ENCODE data around the gene MGAT4B.

The MGAT4B gene

GRCh38 chr5:179777456-179777855 is 29.2 kb downstream of the MGAT4B start:
- Histone ChIP-seq H3K36me3 (ENCODE audit: control insufficient read depth, insufficient read depth, low read length) (peaks cover 67% of the 10 kb centered on the region), H3K4me3 (ENCODE audit: low read depth, low read length) (no peak overlapping the region), H3K9ac (ENCODE audit: low read depth, low read length) (no peak overlapping the region), H3K27me3 (ENCODE audit: control insufficient read depth, insufficient read depth, low read length) (no peaks in the 10 kb centered on the region), H3K27ac (ENCODE audit: low read depth, low read length) (no peak overlapping the region), H3K9me3 (ENCODE audit: control insufficient read depth, insufficient read depth, low read length) (no peaks in the 10 kb centered on the region), H3K4me1 (ENCODE audit: control insufficient read depth, insufficient read depth, low read length) (no peaks in the 10 kb centered on the region)

- Histone ChIP-seq H3K9ac (ENCODE audit: low read depth, low read length) (no peak overlapping the region), H3K4me1 (ENCODE audit: control insufficient read depth, insufficient read depth, low read length) (no peaks in the 10 kb centered on the region), H3K4me3 (ENCODE audit: low read depth, low read length) (no peak overlapping the region), H3K36me3 (ENCODE audit: control insufficient read depth, insufficient read depth, low read length) (peaks cover 77% of the 10 kb centered on the region), H3K27me3 (ENCODE audit: control insufficient read depth, insufficient read depth, low read length) (no peaks in the 10 kb centered on the region), H3K27ac (ENCODE audit: low read depth, low read length) (no peak overlapping the region), H3K9me3 (ENCODE audit: control insufficient read depth, insufficient read depth, low read length) (no peaks in the 10 kb centered on the region)
Measured at GRCh38 chr5:179776411-179776938, 30.2 kb downstream of the MGAT4B start.

GRCh38 chr5:179774442-179774841 is 32.2 kb downstream of the MGAT4B start:
- H3K9me3 ChIP-seq (ENCODE audit: control insufficient read depth, insufficient read depth, low read length) = no peaks in the 10 kb centered on the region
- peaks cover 87% of the 10 kb centered on the region for H3K36me3 ChIP-seq (ENCODE audit: control insufficient read depth, insufficient read depth, low read length)
- no peak overlapping the region for H3K4me3 ChIP-seq (ENCODE audit: low read depth, low read length)
- H3K27ac ChIP-seq (ENCODE audit: low read depth, low read length) = no peak overlapping the region
- H3K27me3 ChIP-seq (ENCODE audit: control insufficient read depth, insufficient read depth, low read length) = no peaks in the 10 kb centered on the region
- no peaks in the 10 kb centered on the region for H3K4me1 ChIP-seq (ENCODE audit: control insufficient read depth, insufficient read depth, low read length)
- no peak overlapping the region for H3K9ac ChIP-seq (ENCODE audit: low read depth, low read length)

GRCh38 chr5:179773686-179774040 is 33.0 kb downstream of the MGAT4B start:
- Histone ChIP-seq H3K4me1 (ENCODE audit: control insufficient read depth, insufficient read depth, low read length) (no peaks in the 10 kb centered on the region), H3K27ac (ENCODE audit: low read depth, low read length) (no peak overlapping the region), H3K36me3 (ENCODE audit: control insufficient read depth, insufficient read depth, low read length) (peaks cover 90% of the 10 kb centered on the region)

GRCh38 chr5:179772351-179772750 is 34.3 kb downstream of the MGAT4B start:
- no peaks in the 10 kb centered on the region for H3K27me3 ChIP-seq (ENCODE audit: control insufficient read depth, insufficient read depth, low read length)
- no peaks in the 10 kb centered on the region for H3K9me3 ChIP-seq (ENCODE audit: control insufficient read depth, insufficient read depth, low read length)
- no peak overlapping the region for H3K9ac ChIP-seq (ENCODE audit: low read depth, low read length)
- no peak overlapping the region for H3K27ac ChIP-seq (ENCODE audit: low read depth, low read length)
- H3K36me3 ChIP-seq (ENCODE audit: control insufficient read depth, insufficient read depth, low read length) = peaks cover 93% of the 10 kb centered on the region
- H3K4me1 ChIP-seq (ENCODE audit: control insufficient read depth, insufficient read depth, low read length) = no peaks in the 10 kb centered on the region
- H3K4me3 ChIP-seq (ENCODE audit: low read depth, low read length) = no peak overlapping the region

More at GRCh38 chr5:179773686-179774040, 33.0 kb downstream of the MGAT4B start:
- H3K27me3 ChIP-seq (ENCODE audit: control insufficient read depth, insufficient read depth, low read length) = no peaks in the 10 kb centered on the region
- H3K9ac ChIP-seq (ENCODE audit: low read depth, low read length) = no peak overlapping the region
- no peaks in the 10 kb centered on the region for H3K9me3 ChIP-seq (ENCODE audit: control insufficient read depth, insufficient read depth, low read length)
- H3K4me3 ChIP-seq (ENCODE audit: low read depth, low read length) = no peak overlapping the region

DNA sequence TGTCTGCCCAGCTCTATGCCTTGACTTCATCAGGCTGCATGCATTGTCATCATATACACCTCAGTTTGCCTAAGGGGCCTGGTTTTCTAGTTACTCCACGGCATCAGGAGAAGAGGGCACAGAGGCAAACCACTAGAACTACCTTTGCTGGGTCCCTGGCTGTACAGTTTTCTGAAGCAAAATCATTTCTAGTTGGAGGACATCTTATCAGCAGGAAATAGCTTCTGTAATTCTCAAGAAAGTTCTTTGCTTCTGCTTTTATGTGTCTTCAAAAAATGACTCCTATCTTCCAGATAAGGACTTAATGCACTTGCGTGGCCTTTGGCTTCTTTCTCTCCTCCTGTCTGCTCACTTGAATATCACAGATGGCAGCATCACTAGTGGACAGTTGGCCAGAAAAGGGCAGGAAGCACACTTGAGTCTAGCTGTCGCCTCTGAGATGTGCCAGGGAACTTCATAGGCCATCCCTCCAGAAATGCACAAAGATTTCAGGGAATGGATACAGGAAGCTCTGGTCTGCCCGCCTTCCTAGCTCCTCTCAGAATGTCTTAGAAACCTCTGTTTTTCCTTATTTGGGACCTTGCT is 35.3 kb downstream of the MGAT4B start:
- H3K36me3 ChIP-seq (ENCODE audit: control insufficient read depth, insufficient read depth, low read length) = peaks cover 94% of the 10 kb centered on the region
- H3K4me1 ChIP-seq (ENCODE audit: control insufficient read depth, insufficient read depth, low read length) = no peaks in the 10 kb centered on the region
- no peak overlapping the region for H3K9ac ChIP-seq (ENCODE audit: low read depth, low read length)
- no peaks in the 10 kb centered on the region for H3K27me3 ChIP-seq (ENCODE audit: control insufficient read depth, insufficient read depth, low read length)
- no peaks in the 10 kb centered on the region for H3K9me3 ChIP-seq (ENCODE audit: control insufficient read depth, insufficient read depth, low read length)
- H3K27ac ChIP-seq (ENCODE audit: low read depth, low read length) = no peak overlapping the region
- no peak overlapping the region for H3K4me3 ChIP-seq (ENCODE audit: low read depth, low read length)

DNA sequence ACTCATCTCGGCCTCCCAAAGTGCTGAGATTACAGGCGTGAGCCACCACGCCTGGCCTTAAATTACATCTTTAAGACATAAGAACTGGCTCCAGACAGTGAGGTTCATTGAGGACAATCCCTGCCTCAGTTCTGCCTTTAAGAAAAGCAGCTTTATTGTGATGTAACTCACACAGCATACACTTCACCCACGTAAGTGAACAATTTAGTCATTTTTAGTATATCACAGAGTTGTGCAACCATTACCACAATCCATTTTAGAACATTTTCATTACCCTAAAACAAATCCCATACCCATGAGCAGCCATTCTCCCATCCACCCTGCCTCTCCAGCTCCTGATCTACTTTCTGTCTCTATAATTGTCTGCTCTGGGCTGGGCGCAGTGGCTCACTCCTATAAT is 36.9 kb downstream of the MGAT4B start:
- Histone ChIP-seq H3K9me3 (ENCODE audit: control insufficient read depth, insufficient read depth, low read length) (no peaks in the 10 kb centered on the region), H3K9ac (ENCODE audit: low read depth, low read length) (no peak overlapping the region), H3K27me3 (ENCODE audit: control insufficient read depth, insufficient read depth, low read length) (no peaks in the 10 kb centered on the region), H3K27ac (ENCODE audit: low read depth, low read length) (no peak overlapping the region), H3K36me3 (ENCODE audit: control insufficient read depth, insufficient read depth, low read length) (peaks cover 93% of the 10 kb centered on the region), H3K4me3 (ENCODE audit: low read depth, low read length) (no peak overlapping the region), H3K4me1 (ENCODE audit: control insufficient read depth, insufficient read depth, low read length) (no peaks in the 10 kb centered on the region)

- Histone ChIP-seq H3K27me3 (ENCODE audit: control insufficient read depth, insufficient read depth, low read length) (no peaks in the 10 kb centered on the region), H3K4me3 (ENCODE audit: low read depth, low read length) (no peak overlapping the region), H3K9ac (ENCODE audit: low read depth, low read length) (no peak overlapping the region), H3K9me3 (ENCODE audit: control insufficient read depth, insufficient read depth, low read length) (no peaks in the 10 kb centered on the region), H3K27ac (ENCODE audit: low read depth, low read length) (no peak overlapping the region), H3K4me1 (ENCODE audit: control insufficient read depth, insufficient read depth, low read length) (no peaks in the 10 kb centered on the region), H3K36me3 (ENCODE audit: control insufficient read depth, insufficient read depth, low read length) (peaks cover 87% of the 10 kb centered on the region)
Measured at GRCh38 chr5:179769271-179769670, 37.4 kb downstream of the MGAT4B start.

GRCh38 chr5:179768326-179769085 is 38.2 kb downstream of the MGAT4B start:
- no peak overlapping the region for H3K27ac ChIP-seq (ENCODE audit: low read depth, low read length)
- peaks cover 5% of the 10 kb centered on the region for H3K4me1 ChIP-seq (ENCODE audit: control insufficient read depth, insufficient read depth, low read length)
- H3K4me3 ChIP-seq (ENCODE audit: low read depth, low read length) = no peak overlapping the region
- H3K27me3 ChIP-seq (ENCODE audit: control insufficient read depth, insufficient read depth, low read length) = no peaks in the 10 kb centered on the region
- no peaks in the 10 kb centered on the region for H3K9me3 ChIP-seq (ENCODE audit: control insufficient read depth, insufficient read depth, low read length)
- H3K9ac ChIP-seq (ENCODE audit: low read depth, low read length) = no peak overlapping the region
- peaks cover 80% of the 10 kb centered on the region for H3K36me3 ChIP-seq (ENCODE audit: control insufficient read depth, insufficient read depth, low read length)

DNA sequence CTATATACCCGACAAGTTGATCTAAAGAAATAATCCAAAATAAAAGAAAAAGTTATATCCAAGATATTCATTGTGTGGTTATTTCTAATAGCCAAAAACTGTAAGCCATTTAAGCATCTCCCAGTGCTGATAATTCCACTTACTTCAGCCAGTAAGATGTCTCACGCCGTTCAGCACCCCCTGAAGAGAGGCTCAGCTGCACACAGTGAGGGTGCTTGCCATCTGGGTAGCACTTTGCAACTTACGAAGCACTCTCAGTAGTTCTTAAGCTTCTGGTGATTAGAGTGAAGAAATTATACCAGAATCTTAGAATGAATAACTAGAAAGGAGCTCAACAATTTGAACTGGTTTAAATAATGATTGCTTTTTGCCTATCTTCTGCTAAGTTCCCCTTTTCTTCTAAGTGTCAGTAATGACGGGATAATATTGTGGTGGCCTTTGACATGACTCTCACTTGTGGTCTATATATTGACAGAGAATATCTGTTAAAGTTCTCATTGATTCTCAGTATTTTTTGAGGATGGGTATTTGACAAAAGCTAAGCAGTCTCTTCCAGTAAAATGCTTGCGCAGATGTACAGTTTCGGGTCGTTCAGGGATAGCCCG is 39.1 kb downstream of the MGAT4B start:
- no peaks in the 10 kb centered on the region for H3K9me3 ChIP-seq (ENCODE audit: control insufficient read depth, insufficient read depth, low read length)
- no peak overlapping the region for H3K9ac ChIP-seq (ENCODE audit: low read depth, low read length)
- H3K4me1 ChIP-seq (ENCODE audit: control insufficient read depth, insufficient read depth, low read length) = peaks cover 13% of the 10 kb centered on the region
- H3K27me3 ChIP-seq (ENCODE audit: control insufficient read depth, insufficient read depth, low read length) = no peaks in the 10 kb centered on the region
- no peak overlapping the region for H3K4me3 ChIP-seq (ENCODE audit: low read depth, low read length)
- H3K27ac ChIP-seq (ENCODE audit: low read depth, low read length) = no peak overlapping the region
- peaks cover 72% of the 10 kb centered on the region for H3K36me3 ChIP-seq (ENCODE audit: control insufficient read depth, insufficient read depth, low read length)
